ENCODE data around the gene AGFG1. TPM values are rescaled to one million over a fixed set of nuclear protein-coding genes. Genes with fewer than 3 reads are reported as not detected.

The AGFG1 gene
- total and polyA plus RNA-seq, 2 donors (not counting 1 experiment from before 2014, with no cell fraction given): 28.7 to 83.3 TPM

DNA sequence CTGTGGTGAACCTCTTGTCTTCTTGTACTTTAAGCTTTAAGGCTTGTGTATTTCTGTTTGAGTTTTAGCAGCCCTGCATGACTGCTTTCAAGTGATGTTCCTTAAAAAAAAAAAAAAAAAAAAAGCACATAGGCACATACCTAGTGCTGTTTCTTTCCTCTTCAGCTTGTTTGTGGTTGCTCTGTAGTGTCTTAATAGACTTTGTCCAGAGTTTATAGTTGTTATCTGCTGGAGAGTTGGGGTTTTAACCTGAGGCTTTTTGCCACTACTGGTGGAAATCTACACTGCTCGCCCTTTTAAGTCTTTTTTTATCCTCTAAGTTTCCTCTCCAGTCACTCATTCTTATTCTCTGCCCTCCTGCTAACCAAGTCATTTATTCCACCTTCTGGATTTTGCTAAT lies 34.5 kb downstream of the AGFG1 start:
- peak overlapping the region; percentile 46 for H3K27ac Mint-ChIP-seq
- POLR2A ChIA-PET: no interaction called here
- no CpG with 5 or more reads among the region's 1 CpG for WGBS (ENCODE audit: insufficient coverage)
- H3K9me3 ChIP-seq (ENCODE audit: control extremely low read depth in 1 of 3, control insufficient read depth in 2 of 3, insufficient read depth in 1 of 3, low read length in 2 of 3): no peaks in the 10 kb centered on the region
- intact Hi-C loops (cut with micrococcal nuclease): no loop called here
- H3K27ac ChIP-seq (ENCODE audit: low read length in 2 of 2): peak overlapping the region; percentile 14 to 26
- peaks cover 77% of the 10 kb centered on the region for H3K4me1 Mint-ChIP-seq
- no peak for DNase-seq
- peak overlapping the region; percentile 51 for H3K4me3 Mint-ChIP-seq
- CTCF ChIA-PET: interaction anchor here (0.9 to 2.9 kb wide), 3 partner anchors 15 to 35 kb away, joined by 3 to 8 read pairs (median 4); no protein-coding TSS in a partner anchor
- peaks cover 62% of the 10 kb centered on the region for H4K20me1 ChIP-seq (ENCODE audit: control insufficient read depth, insufficient read depth, low read length, poor library complexity, severe bottlenecking)
- TF ChIP-seq, protein P1, sequence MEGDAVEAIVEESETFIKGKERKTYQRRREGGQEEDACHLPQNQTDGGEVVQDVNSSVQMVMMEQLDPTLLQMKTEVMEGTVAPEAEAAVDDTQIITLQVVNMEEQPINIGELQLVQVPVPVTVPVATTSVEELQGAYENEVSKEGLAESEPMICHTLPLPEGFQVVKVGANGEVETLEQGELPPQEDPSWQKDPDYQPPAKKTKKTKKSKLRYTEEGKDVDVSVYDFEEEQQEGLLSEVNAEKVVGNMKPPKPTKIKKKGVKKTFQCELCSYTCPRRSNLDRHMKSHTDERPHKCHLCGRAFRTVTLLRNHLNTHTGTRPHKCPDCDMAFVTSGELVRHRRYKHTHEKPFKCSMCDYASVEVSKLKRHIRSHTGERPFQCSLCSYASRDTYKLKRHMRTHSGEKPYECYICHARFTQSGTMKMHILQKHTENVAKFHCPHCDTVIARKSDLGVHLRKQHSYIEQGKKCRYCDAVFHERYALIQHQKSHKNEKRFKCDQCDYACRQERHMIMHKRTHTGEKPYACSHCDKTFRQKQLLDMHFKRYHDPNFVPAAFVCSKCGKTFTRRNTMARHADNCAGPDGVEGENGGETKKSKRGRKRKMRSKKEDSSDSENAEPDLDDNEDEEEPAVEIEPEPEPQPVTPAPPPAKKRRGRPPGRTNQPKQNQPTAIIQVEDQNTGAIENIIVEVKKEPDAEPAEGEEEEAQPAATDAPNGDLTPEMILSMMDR (IDR thresholded peaks at IDR 0.05): no peak
- TF ChIP-seq EZH2 (IDR thresholded peaks at IDR 0.05; ENCODE audit: borderline replicate concordance, insufficient read depth, low read depth, low read length, poor library complexity, severe bottlenecking): no peak
- H3K9me3 Mint-ChIP-seq (ENCODE audit: insufficient read depth): no peaks in the 10 kb centered on the region
- H3K79me2 ChIP-seq (ENCODE audit: control insufficient read depth, insufficient read depth, low read length): peaks cover 98% of the 10 kb centered on the region
- H3K27me3 Mint-ChIP-seq: no peaks in the 10 kb centered on the region
- no peak for ATAC-seq (ENCODE audit: low read depth)
- no peaks in the 10 kb centered on the region for H3K36me3 ChIP-seq (replicated peaks in 1 of 2; ENCODE audit: control extremely low read depth in 1 of 2, control insufficient read depth in 1 of 2, extremely low read depth in 1 of 2, insufficient read depth in 2 of 2, low read length in 1 of 2)
- H3K27me3 ChIP-seq (replicated peaks in 1 of 4; ENCODE audit: control extremely low read depth in 1 of 4, control insufficient read depth in 3 of 4, insufficient read depth in 4 of 4, low read length in 3 of 4): no peaks in the 10 kb centered on the region
- H2AFZ ChIP-seq (ENCODE audit: insufficient read depth, low read depth, low read length, poor library complexity, severe bottlenecking): no peak overlapping the region
- H3K9ac ChIP-seq (ENCODE audit: low read length): no peak overlapping the region
- H3K4me2 ChIP-seq (replicated peaks; ENCODE audit: low read depth, low read length, poor library complexity, severe bottlenecking): peak overlapping the region; percentile 15
- H3K4me3 ChIP-seq (ENCODE audit: control extremely low read depth in 1 of 5, extremely low read depth in 1 of 5, insufficient read depth in 1 of 5, low read depth in 2 of 5, low read length in 4 of 5): peak overlapping the region in 1 of 5 experiments; percentile 6
- peaks cover 51 to 76% of the 10 kb centered on the region in 2 donors for H3K4me1 ChIP-seq (ENCODE audit: control insufficient read depth in 2 of 2, insufficient read depth in 2 of 2, low read length in 2 of 2)

DNA sequence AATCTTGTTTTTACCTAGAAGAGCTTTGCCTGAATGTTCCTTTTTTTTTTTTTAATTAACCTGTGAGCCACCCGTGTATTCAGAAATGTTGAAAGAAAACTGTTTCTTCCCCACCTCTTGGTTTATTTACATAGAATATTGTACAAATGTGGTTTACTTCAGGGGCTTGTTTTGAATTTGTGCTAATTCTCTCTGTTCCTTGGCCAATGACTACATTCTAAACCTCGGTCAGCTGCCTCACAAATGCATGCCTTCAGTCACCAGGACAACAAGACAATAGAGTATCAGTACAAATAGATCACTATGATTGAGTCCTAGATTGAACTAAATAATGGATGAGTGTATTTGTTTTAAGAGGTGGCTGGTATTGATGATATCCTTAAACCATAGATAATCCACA lies 36.0 kb downstream of the AGFG1 start:
- Histone ChIP-seq H3K27ac (ENCODE audit: low read length in 2 of 2) (peak overlapping the region in 1 of 2 donors; percentile 14), H3K36me3 (replicated peaks in 1 of 2; ENCODE audit: control extremely low read depth in 1 of 2, control insufficient read depth in 1 of 2, extremely low read depth in 1 of 2, insufficient read depth in 2 of 2, low read length in 1 of 2) (no peaks in the 10 kb centered on the region), H3K79me2 (ENCODE audit: control insufficient read depth, insufficient read depth, low read length) (peaks cover 98% of the 10 kb centered on the region), H3K4me2 (replicated peaks; ENCODE audit: low read depth, low read length, poor library complexity, severe bottlenecking) (peak overlapping the region; percentile 38), H4K20me1 (ENCODE audit: control insufficient read depth, insufficient read depth, low read length, poor library complexity, severe bottlenecking) (peaks cover 70% of the 10 kb centered on the region), H3K4me1 (ENCODE audit: control insufficient read depth in 2 of 2, insufficient read depth in 2 of 2, low read length in 2 of 2) (peaks cover 56 to 86% of the 10 kb centered on the region in 2 donors), H3K9me3 (ENCODE audit: control extremely low read depth in 1 of 3, control insufficient read depth in 2 of 3, insufficient read depth in 1 of 3, low read length in 2 of 3) (no peaks in the 10 kb centered on the region), H3K9ac (ENCODE audit: low read length) (no peak overlapping the region), H2AFZ (ENCODE audit: insufficient read depth, low read depth, low read length, poor library complexity, severe bottlenecking) (no peak overlapping the region), H3K4me3 (ENCODE audit: control extremely low read depth in 1 of 5, extremely low read depth in 1 of 5, insufficient read depth in 1 of 5, low read depth in 2 of 5, low read length in 4 of 5) (no peak overlapping the region), H3K27me3 (replicated peaks in 1 of 4; ENCODE audit: control extremely low read depth in 1 of 4, control insufficient read depth in 3 of 4, insufficient read depth in 4 of 4, low read length in 3 of 4) (no peaks in the 10 kb centered on the region)
- TF ChIP-seq, protein P1 (IDR thresholded peaks at IDR 0.05): no peak
- no peak for TF ChIP-seq EZH2 (IDR thresholded peaks at IDR 0.05; ENCODE audit: borderline replicate concordance, insufficient read depth, low read depth, low read length, poor library complexity, severe bottlenecking)
- H3K4me3 Mint-ChIP-seq: peak overlapping the region; percentile 55
- H3K4me1 Mint-ChIP-seq: peaks cover 88% of the 10 kb centered on the region
- POLR2A ChIA-PET: no interaction called here
- intact Hi-C loops (cut with micrococcal nuclease): no loop called here
- H3K27ac Mint-ChIP-seq: peak overlapping the region; percentile 27
- no peaks in the 10 kb centered on the region for H3K9me3 Mint-ChIP-seq (ENCODE audit: insufficient read depth)
- no CpG with 5 or more reads among the region's 2 CpGs for WGBS (ENCODE audit: insufficient coverage)
- CTCF ChIA-PET: interaction anchor here (0.7 kb wide), 1 partner anchor 77 kb away, joined by 3 read pairs; no protein-coding TSS in a partner anchor
- DNase-seq (peak; percentile 18), ATAC-seq (ENCODE audit: low read depth) (no peak)
- no peaks in the 10 kb centered on the region for H3K27me3 Mint-ChIP-seq

All from B cell (primary cell).